Measurements from ENCODE around the gene NTN1.

- no peak for TF ChIP-seq POLR2A (IDR thresholded peaks at IDR 0.05)
- no peak for TF ChIP-seq CTCF (IDR thresholded peaks at IDR 0.05)
These were observed 13.9 kb downstream of the NTN1 start for GRCh38 chr17:9035249-9035648.
